ENCODE results near the gene MUS81. TPM values are rescaled to one million over a fixed set of nuclear protein-coding genes. Genes with fewer than 3 reads are reported as not detected.

Gene MUS81
- 30.7 and 40.1 TPM in 2 replicates for total RNA-seq

GRCh38 chr11:65860278-65861164 lies at the start of gene MUS81:
Gene MUS81 (plus strand): TSS chr11:65860433. CDS start chr11:65860754, 321 bp downstream.

GRCh38 chr11:65833297-65834030 lies 26.8 kb upstream of the MUS81 start, which contains the start of gene SNX32:
Gene SNX32 (plus strand): TSS chr11:65833963. CDS start chr11:65834066, 103 bp downstream.

GRCh38 chr11:65857853-65858680 lies 2.2 kb upstream of the MUS81 start, which contains the start of gene CFL1:
Gene CFL1 (minus strand): TSS chr11:65858180. CDS start chr11:65858099, 81 bp downstream.

GRCh38 chr11:65872586-65873317 lies 12.5 kb downstream of the MUS81 start, which contains the start of gene EFEMP2:
Gene EFEMP2 (minus strand): TSS chr11:65872800. CDS start chr11:65872354, 446 bp downstream.

GRCh38 chr11:65879617-65880016 lies 19.4 kb downstream of the MUS81 start, which contains the start of gene CTSW:
Gene CTSW (plus strand): TSS chr11:65879837. CDS start chr11:65879855, 18 bp downstream.

GRCh38 chr11:65888163-65888814 lies 28.1 kb downstream of the MUS81 start, which contains the start of gene FIBP:
Gene FIBP (minus strand): TSS chr11:65888471. CDS start chr11:65888418, 53 bp downstream.

GRCh38 chr11:65890324-65891218 lies 30.3 kb downstream of the MUS81 start, which contains the start of gene CCDC85B:
Gene CCDC85B (plus strand): TSS chr11:65890673. CDS start chr11:65890784, 111 bp downstream.

GRCh38 chr11:65900125-65900898 lies 40.1 kb downstream of the MUS81 start, which contains the start of gene FOSL1:
Gene FOSL1 (minus strand): TSS chr11:65900388. CDS start chr11:65900339, 49 bp downstream.

Other genes with a start within 250 kb of the MUS81 start
- gene MAP3K11, start 246.2 kb upstream of the MUS81 start, total RNA-seq: 32.8 and 44.4 TPM in 2 replicates
- 33.3 and 36.0 TPM in 2 replicates for gene PCNX3, start 244.7 kb upstream of the MUS81 start, total RNA-seq
- gene SIPA1, start 222.3 kb upstream of the MUS81 start, total RNA-seq: 34.9 and 42.1 TPM in 2 replicates
- gene RELA, start 197.5 kb upstream of the MUS81 start, total RNA-seq: 28.8 and 37.6 TPM in 2 replicates
- gene KAT5, start 148.2 kb upstream of the MUS81 start, total RNA-seq: 27.1 and 34.3 TPM in 2 replicates
- gene RNASEH2C, start 139.6 kb upstream of the MUS81 start, total RNA-seq: 81.2 and 103 TPM in 2 replicates
- gene AP5B1, start 79.5 kb upstream of the MUS81 start, total RNA-seq: 6.2 and 8.9 TPM in 2 replicates
- not detected in 2 replicates for gene OVOL1, start 73.4 kb upstream of the MUS81 start, total RNA-seq
- 0.58 and 1.1 TPM in 2 replicates for gene SNX32, start 26.5 kb upstream of the MUS81 start, total RNA-seq
- gene CFL1, start 2.3 kb upstream of the MUS81 start, total RNA-seq: 1,937 and 2,041 TPM in 2 replicates
- 140 and 198 TPM in 2 replicates for gene EFEMP2, start 12.4 kb downstream of the MUS81 start, total RNA-seq
- gene CTSW, start 19.4 kb downstream of the MUS81 start, total RNA-seq: 0.71 TPM in 1 of 2 replicates, not detected in the other
- 170 and 250 TPM in 2 replicates for gene FIBP, start 28.0 kb downstream of the MUS81 start, total RNA-seq
- 117 and 142 TPM in 2 replicates for gene CCDC85B, start 30.2 kb downstream of the MUS81 start, total RNA-seq
- gene FOSL1, start 40.0 kb downstream of the MUS81 start, total RNA-seq: 31.4 and 37.2 TPM in 2 replicates
- 13.5 and 24.5 TPM in 2 replicates for gene C11orf68, start 58.6 kb downstream of the MUS81 start, total RNA-seq
- 405 and 416 TPM in 2 replicates for gene DRAP1, start 59.0 kb downstream of the MUS81 start, total RNA-seq
- gene TSGA10IP, start 85.0 kb downstream of the MUS81 start, total RNA-seq: not detected in 2 replicates
- gene SART1, start 101.3 kb downstream of the MUS81 start, total RNA-seq: 27.4 and 31.2 TPM in 2 replicates
- 26.8 and 39.3 TPM in 2 replicates for gene EIF1AD, start 141.7 kb downstream of the MUS81 start, total RNA-seq
- gene BANF1, start 142.1 kb downstream of the MUS81 start, total RNA-seq: 111 and 138 TPM in 2 replicates
- not detected in 2 replicates for gene CST6, start 151.6 kb downstream of the MUS81 start, total RNA-seq
- gene CATSPER1, start 166.0 kb downstream of the MUS81 start, total RNA-seq: 0.35 and 0.58 TPM in 2 replicates
- not detected in 2 replicates for gene GAL3ST3, start 188.7 kb downstream of the MUS81 start, total RNA-seq
- gene SF3B2, start 191.9 kb downstream of the MUS81 start, total RNA-seq: 182 and 206 TPM in 2 replicates
- gene PACS1, start 209.8 kb downstream of the MUS81 start, total RNA-seq: 20.8 and 22.9 TPM in 2 replicates